ENCODE data around the gene PPP2R1B.
"Not testable (repeated sequence)": the region's sequence is repeated elsewhere in the genome, so short reads cannot be mapped to it uniquely, and the experiment has no call there.

PPP2R1B gene

GRCh38 chr11:111720801-111721494, 45.2 kb downstream of the PPP2R1B start:
- no peaks in the 10 kb centered on the region; a peak in 2 of 22 replicates for H4K20me1 ChIP-seq
- no peaks in the 10 kb centered on the region for H3K27me3 ChIP-seq
- no peak for TF ChIP-seq Cebpa-rat (IDR thresholded peaks at IDR 0.05)
- H3K4me2 ChIP-seq, result no peak overlapping the region
- peaks cover 81 to 100% (median 93%) of the 10 kb centered on the region in 11 experiments for H3K36me3 ChIP-seq
- H3K27ac ChIP-seq, result no peak overlapping the region
- no peak overlapping the region for H3K4me3 ChIP-seq
- H3K4me1 ChIP-seq, result peaks cover 9 to 25% (median 17%) of the 10 kb centered on the region in 10 experiments
- no peak overlapping the region for H3K9ac ChIP-seq
- peaks cover 0 to 10% (median 3%) of the 10 kb centered on the region in 11 experiments; a peak in 4 of 22 replicates for H3K9me3 ChIP-seq (replicated peaks in 1 of 11)

GRCh38 chr11:111719379-111719778, 46.8 kb downstream of the PPP2R1B start:
- Histone ChIP-seq H3K36me3 (peaks cover 69 to 92% (median 81%) of the 10 kb centered on the region in 11 experiments), H3K4me2 (no peak overlapping the region; a peak in 1 of 22 replicates)
- TF ChIP-seq Cebpa-rat (IDR thresholded peaks at IDR 0.05), result no peak

GRCh38 chr11:111718859-111719258, 47.3 kb downstream of the PPP2R1B start:
- Histone ChIP-seq H3K9me3 (replicated peaks in 1 of 11) (peaks cover 0 to 14% (median 3%) of the 10 kb centered on the region in 11 experiments; a peak in 5 of 22 replicates), H4K20me1 (no peaks in the 10 kb centered on the region; a peak in 1 of 22 replicates), H3K27me3 (no peaks in the 10 kb centered on the region), H3K36me3 (peaks cover 64 to 91% (median 76%) of the 10 kb centered on the region in 11 experiments), H3K4me2 (peak overlapping the region in 8 of 11 experiments; percentile 2 to 44 (median 16); a peak in 11 of 22 replicates), H3K9ac (no peak overlapping the region), H3K4me3 (no peak overlapping the region), H3K27ac (no peak overlapping the region; a peak in 1 of 22 replicates), H3K4me1 (peaks cover 29 to 46% (median 38%) of the 10 kb centered on the region in 10 experiments)
- TF ChIP-seq Cebpa-rat (IDR thresholded peaks at IDR 0.05), result no peak

More at GRCh38 chr11:111719379-111719778, 46.8 kb downstream of the PPP2R1B start:
- H3K9me3 ChIP-seq (replicated peaks in 1 of 11), result peaks cover 0 to 14% (median 3%) of the 10 kb centered on the region in 11 experiments; a peak in 4 of 22 replicates
- no peak overlapping the region for H3K4me3 ChIP-seq
- peaks cover 24 to 40% (median 33%) of the 10 kb centered on the region in 10 experiments for H3K4me1 ChIP-seq
- H3K9ac ChIP-seq, result no peak overlapping the region
- H3K27me3 ChIP-seq, result no peaks in the 10 kb centered on the region
- H4K20me1 ChIP-seq, result no peaks in the 10 kb centered on the region; a peak in 1 of 22 replicates
- no peak overlapping the region for H3K27ac ChIP-seq

- Histone ChIP-seq H3K9ac (no peak overlapping the region), H3K36me3 (peaks cover 63 to 91% (median 76%) of the 10 kb centered on the region in 11 experiments), H4K20me1 (no peaks in the 10 kb centered on the region; a peak in 1 of 22 replicates)
Observed at GRCh38 chr11:111718436-111718835, 47.8 kb downstream of the PPP2R1B start.

GRCh38 chr11:111717660-111718059, 48.5 kb downstream of the PPP2R1B start:
- H3K9ac ChIP-seq, H3K4me2 ChIP-seq, H3K27ac ChIP-seq, H3K27me3 ChIP-seq, H4K20me1 ChIP-seq, H3K4me3 ChIP-seq: not testable (repeated sequence)
- peaks cover 35 to 53% (median 44%) of the 10 kb centered on the region in 10 experiments for H3K4me1 ChIP-seq
- H3K36me3 ChIP-seq, result peaks cover 63 to 91% (median 76%) of the 10 kb centered on the region in 11 experiments
- peaks cover 0 to 19% (median 10%) of the 10 kb centered on the region in 11 experiments; a peak in 9 of 22 replicates for H3K9me3 ChIP-seq (replicated peaks in 1 of 11)

More at GRCh38 chr11:111718436-111718835, 47.8 kb downstream of the PPP2R1B start:
- Histone ChIP-seq H3K4me3 (no peak overlapping the region), H3K27ac (no peak overlapping the region; a peak in 1 of 22 replicates), H3K27me3 (no peaks in the 10 kb centered on the region), H3K9me3 (replicated peaks in 1 of 11) (peaks cover 0 to 14% (median 4%) of the 10 kb centered on the region in 11 experiments; a peak in 6 of 22 replicates), H3K4me1 (peaks cover 33 to 50% (median 42%) of the 10 kb centered on the region in 10 experiments), H3K4me2 (peak overlapping the region in 8 of 11 experiments; percentile 2 to 44 (median 16); a peak in 8 of 22 replicates)
- no peak for TF ChIP-seq Cebpa-rat (IDR thresholded peaks at IDR 0.05)

- Histone ChIP-seq H3K27ac (peak overlapping the region in 10 of 11 experiments; percentile 41 to 84 (median 73); a peak in 20 of 22 replicates), H3K4me3 (peak overlapping the region in 1 of 10 experiments; percentile 8; a peak in 1 of 20 replicates), H3K9me3 (replicated peaks in 1 of 11) (peaks cover 0 to 20% (median 10%) of the 10 kb centered on the region in 11 experiments; a peak in 9 of 22 replicates), H3K36me3 (peaks cover 61 to 91% (median 69%) of the 10 kb centered on the region in 11 experiments), H3K27me3 (no peaks in the 10 kb centered on the region), H3K4me2 (peak overlapping the region; percentile 35 to 84 (median 71)), H3K4me1 (peaks cover 35 to 53% (median 44%) of the 10 kb centered on the region in 10 experiments), H4K20me1 (no peaks in the 10 kb centered on the region), H3K9ac (peak overlapping the region in 9 of 11 experiments; percentile 9 to 67 (median 46); a peak in 18 of 22 replicates)
- peak in 3 of 11 experiments; percentile 11 to 65 (median 41); a peak in 2 of 22 replicates for TF ChIP-seq Cebpa-rat (IDR thresholded peaks at IDR 0.05)
Observed at GRCh38 chr11:111715142-111715816, 50.9 kb downstream of the PPP2R1B start.

GRCh38 chr11:111714522-111714921, 51.7 kb downstream of the PPP2R1B start:
- peak overlapping the region in 1 of 10 experiments; percentile 8; a peak in 1 of 20 replicates for H3K4me3 ChIP-seq
- H3K9ac ChIP-seq, result peak overlapping the region in 9 of 11 experiments; percentile 9 to 67 (median 46); a peak in 15 of 22 replicates
- peak overlapping the region; percentile 35 to 84 (median 71) for H3K4me2 ChIP-seq
- H3K9me3 ChIP-seq (replicated peaks in 1 of 11), result peaks cover 0 to 20% (median 10%) of the 10 kb centered on the region in 11 experiments; a peak in 9 of 22 replicates
- TF ChIP-seq Cebpa-rat (IDR thresholded peaks at IDR 0.05), result no peak
- peaks cover 59 to 91% (median 67%) of the 10 kb centered on the region in 11 experiments for H3K36me3 ChIP-seq
- H3K27me3 ChIP-seq, result no peaks in the 10 kb centered on the region
- no peaks in the 10 kb centered on the region for H4K20me1 ChIP-seq
- H3K27ac ChIP-seq, result peak overlapping the region in 10 of 11 experiments; percentile 41 to 84 (median 73); a peak in 20 of 22 replicates
- H3K4me1 ChIP-seq, result peaks cover 35 to 53% (median 44%) of the 10 kb centered on the region in 10 experiments

- Histone ChIP-seq H3K36me3 (peaks cover 73 to 100% (median 95%) of the 10 kb centered on the region in 11 experiments), H3K4me1 (no peaks in the 10 kb centered on the region), H3K9ac (no peak overlapping the region), H3K9me3 (replicated peaks in 1 of 11) (peaks cover 0 to 2% (median 0%) of the 10 kb centered on the region in 11 experiments; a peak in 3 of 22 replicates), H4K20me1 (no peaks in the 10 kb centered on the region), H3K4me3 (no peak overlapping the region), H3K27me3 (no peaks in the 10 kb centered on the region), H3K4me2 (no peak overlapping the region), H3K27ac (no peak overlapping the region)
- no peak for TF ChIP-seq Cebpa-rat (IDR thresholded peaks at IDR 0.05)
Observed at GRCh38 chr11:111707691-111708067, 58.5 kb downstream of the PPP2R1B start.
